ENCODE data around the gene IFNB1. TPM values are rescaled to one million over a fixed set of nuclear protein-coding genes. Genes with fewer than 3 reads are reported as not detected.

The IFNB1 gene
- total and polyA plus RNA-seq, 2 of the 4 experiments (the other 2 are of a cell fraction), result not detected

DNA sequence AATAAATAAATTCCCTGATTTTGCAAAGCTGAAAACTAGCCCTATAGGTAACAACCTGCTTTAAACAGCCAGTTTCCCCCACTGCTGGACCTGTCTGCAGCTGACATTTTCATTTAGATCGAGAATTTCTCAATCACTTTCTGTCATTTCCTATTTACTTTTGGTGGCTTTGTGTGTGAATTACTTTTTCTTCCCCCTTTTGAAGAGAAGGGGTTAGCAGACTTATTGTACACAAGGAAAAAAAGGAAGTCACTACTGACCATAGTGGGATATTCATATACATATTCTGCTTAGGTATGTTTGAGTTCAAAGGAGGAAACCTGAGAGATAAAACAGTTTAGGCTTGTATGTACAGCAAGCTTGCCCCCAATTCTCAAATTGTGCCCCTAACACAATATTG lies 27.0 kb upstream of the IFNB1 start:
- DNase-seq (no peak), ATAC-seq (ENCODE audit: low read depth) (no peak)
- H3K23ac ChIP-seq (ENCODE audit: low read depth, low read length), result no peak overlapping the region
- H3K9me3 ChIP-seq (ENCODE audit: control insufficient read depth, insufficient read depth, low read length), result no peaks in the 10 kb centered on the region
- no peak overlapping the region for H3K27ac ChIP-seq (ENCODE audit: insufficient read depth, low read length)
- no peaks in the 10 kb centered on the region for H3K36me3 ChIP-seq (ENCODE audit: control insufficient read depth, insufficient read depth, low read length)
- H3K4me2 ChIP-seq (ENCODE audit: low read depth, low read length), result no peak overlapping the region
- H3K79me1 ChIP-seq (ENCODE audit: low read depth in 1 of 2, low read length in 2 of 2), result no peaks in the 10 kb centered on the region
- H3K9me1 ChIP-seq (ENCODE audit: insufficient read depth, low read length), result no peaks in the 10 kb centered on the region
- no peak overlapping the region for H2BK5ac ChIP-seq (ENCODE audit: low read depth, low read length, poor library complexity, severe bottlenecking)
- H2AK5ac ChIP-seq (ENCODE audit: low read depth, low read length), result no peak overlapping the region
- dilution Hi-C loops (cut with HindIII; ENCODE audit: low sequenced_read_pairs, unreplicated experiment), result no loop called here
- CTCF ChIA-PET, result interaction anchor here (1.2 kb wide), 1 partner anchor 8 kb away, joined by 4 read pairs; no protein-coding TSS in a partner anchor
- no peak overlapping the region for H4K91ac ChIP-seq (ENCODE audit: insufficient read depth, low read depth, low read length)
- WGBS, 2 experiments (ENCODE audit: extremely low coverage in 2 of 2, insufficient read length in 1 of 2), result no CpG with 5 or more reads among the region's 1 CpG
- intact Hi-C loops (cut with micrococcal nuclease), result no loop called here
- no peak overlapping the region for H2AK9ac ChIP-seq (replicated peaks; ENCODE audit: low read depth, low read length, poor library complexity)
- no peak overlapping the region for H3K9ac ChIP-seq (ENCODE audit: low read depth, low read length)
- H3K14ac ChIP-seq (replicated peaks; ENCODE audit: low read depth, low read length), result no peak overlapping the region
- H4K5ac ChIP-seq (ENCODE audit: low read depth, low read length), result no peak overlapping the region
- in situ Hi-C loops (cut with MboI; ENCODE audit: low sequenced_read_pairs), result loop anchor here (5.0 to 25.0 kb wide), 2 partner anchors 477 to 917 kb away; no protein-coding TSS in a partner anchor
- no peaks in the 10 kb centered on the region for H3K27me3 ChIP-seq (ENCODE audit: control insufficient read depth, insufficient read depth, low read length)
- no peak overlapping the region for H2BK15ac ChIP-seq (ENCODE audit: low read depth, low read length)
- POLR2A ChIA-PET (ENCODE audit: unreplicated experiment), result no interaction called here
- TF ChIP-seq BHLHE40 (IDR thresholded peaks at IDR 0.05; ENCODE audit: low read depth, low read length) (no peak), MAZ (IDR thresholded peaks at IDR 0.05; ENCODE audit: borderline replicate concordance, low read depth, low read length) (no peak), RCOR1 (IDR thresholded peaks at IDR 0.05; ENCODE audit: insufficient replicate concordance, low read length) (no peak), FOS (IDR thresholded peaks at IDR 0.05; ENCODE audit: low read depth, low read length) (no peak), SMC3 (IDR thresholded peaks at IDR 0.05; ENCODE audit: low read depth, low read length) (no peak), MAFK (IDR thresholded peaks at IDR 0.05; ENCODE audit: low read depth, low read length) (no peak), RAD21 (IDR thresholded peaks at IDR 0.05; ENCODE audit: low read length) (no peak), MXI1 (IDR thresholded peaks at IDR 0.05; ENCODE audit: borderline replicate concordance, low read depth, low read length) (no peak), CEBPB (IDR thresholded peaks at IDR 0.05; ENCODE audit: low read depth, low read length) (no peak), NFE2L2 (IDR thresholded peaks at IDR 0.05; ENCODE audit: low read depth, low read length) (no peak), CHD1 (IDR thresholded peaks at IDR 0.05; ENCODE audit: low read depth, low read length) (no peak), POLR2A (IDR thresholded peaks at IDR 0.05; ENCODE audit: low read depth, low read length) (no peak), RFX5 (IDR thresholded peaks at IDR 0.05; ENCODE audit: low read depth, low read length) (no peak)
- TF ChIP-seq, protein P1, sequence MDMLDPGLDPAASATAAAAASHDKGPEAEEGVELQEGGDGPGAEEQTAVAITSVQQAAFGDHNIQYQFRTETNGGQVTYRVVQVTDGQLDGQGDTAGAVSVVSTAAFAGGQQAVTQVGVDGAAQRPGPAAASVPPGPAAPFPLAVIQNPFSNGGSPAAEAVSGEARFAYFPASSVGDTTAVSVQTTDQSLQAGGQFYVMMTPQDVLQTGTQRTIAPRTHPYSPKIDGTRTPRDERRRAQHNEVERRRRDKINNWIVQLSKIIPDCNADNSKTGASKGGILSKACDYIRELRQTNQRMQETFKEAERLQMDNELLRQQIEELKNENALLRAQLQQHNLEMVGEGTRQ (IDR thresholded peaks at IDR 0.05; ENCODE audit: low read depth, low read length), result no peak
- TF ChIP-seq, protein P2, sequence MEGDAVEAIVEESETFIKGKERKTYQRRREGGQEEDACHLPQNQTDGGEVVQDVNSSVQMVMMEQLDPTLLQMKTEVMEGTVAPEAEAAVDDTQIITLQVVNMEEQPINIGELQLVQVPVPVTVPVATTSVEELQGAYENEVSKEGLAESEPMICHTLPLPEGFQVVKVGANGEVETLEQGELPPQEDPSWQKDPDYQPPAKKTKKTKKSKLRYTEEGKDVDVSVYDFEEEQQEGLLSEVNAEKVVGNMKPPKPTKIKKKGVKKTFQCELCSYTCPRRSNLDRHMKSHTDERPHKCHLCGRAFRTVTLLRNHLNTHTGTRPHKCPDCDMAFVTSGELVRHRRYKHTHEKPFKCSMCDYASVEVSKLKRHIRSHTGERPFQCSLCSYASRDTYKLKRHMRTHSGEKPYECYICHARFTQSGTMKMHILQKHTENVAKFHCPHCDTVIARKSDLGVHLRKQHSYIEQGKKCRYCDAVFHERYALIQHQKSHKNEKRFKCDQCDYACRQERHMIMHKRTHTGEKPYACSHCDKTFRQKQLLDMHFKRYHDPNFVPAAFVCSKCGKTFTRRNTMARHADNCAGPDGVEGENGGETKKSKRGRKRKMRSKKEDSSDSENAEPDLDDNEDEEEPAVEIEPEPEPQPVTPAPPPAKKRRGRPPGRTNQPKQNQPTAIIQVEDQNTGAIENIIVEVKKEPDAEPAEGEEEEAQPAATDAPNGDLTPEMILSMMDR (conservative IDR thresholded peaks at IDR 0.05; ENCODE audit: low read depth, low read length), result no peak
- TF ChIP-seq, protein P3, sequence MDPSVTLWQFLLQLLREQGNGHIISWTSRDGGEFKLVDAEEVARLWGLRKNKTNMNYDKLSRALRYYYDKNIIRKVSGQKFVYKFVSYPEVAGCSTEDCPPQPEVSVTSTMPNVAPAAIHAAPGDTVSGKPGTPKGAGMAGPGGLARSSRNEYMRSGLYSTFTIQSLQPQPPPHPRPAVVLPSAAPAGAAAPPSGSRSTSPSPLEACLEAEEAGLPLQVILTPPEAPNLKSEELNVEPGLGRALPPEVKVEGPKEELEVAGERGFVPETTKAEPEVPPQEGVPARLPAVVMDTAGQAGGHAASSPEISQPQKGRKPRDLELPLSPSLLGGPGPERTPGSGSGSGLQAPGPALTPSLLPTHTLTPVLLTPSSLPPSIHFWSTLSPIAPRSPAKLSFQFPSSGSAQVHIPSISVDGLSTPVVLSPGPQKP (IDR thresholded peaks at IDR 0.05; ENCODE audit: borderline replicate concordance, low read depth, low read length), result no peak
- H3K56ac ChIP-seq (ENCODE audit: extremely low read depth, insufficient read depth, low read length), result no peak overlapping the region
- no TSS peak for BruUV-seq (replicated peaks)
- H4K20me1 ChIP-seq (ENCODE audit: insufficient read depth, low read length), result no peaks in the 10 kb centered on the region
- no peak overlapping the region for H3K18ac ChIP-seq (ENCODE audit: low read depth, low read length)
- no peak overlapping the region for H4K8ac ChIP-seq (ENCODE audit: low read depth in 2 of 2, low read length in 2 of 2)
- H2BK120ac ChIP-seq (ENCODE audit: low read depth, low read length), result no peak overlapping the region
- H2BK20ac ChIP-seq (ENCODE audit: low read depth, low read length), result no peak overlapping the region
- H3K4ac ChIP-seq (ENCODE audit: low read depth, low read length), result no peak overlapping the region
- H3K4me3 ChIP-seq (ENCODE audit: insufficient read depth, low read depth, low read length), result no peak overlapping the region
- no peaks in the 10 kb centered on the region for H3K4me1 ChIP-seq (ENCODE audit: control insufficient read depth, insufficient read depth, low read length)
- no peak overlapping the region for H2AFZ ChIP-seq (replicated peaks; ENCODE audit: low read length, poor library complexity)

Measured in IMR-90 (cell line).